ENCODE data around the gene HMOX2.

HMOX2 gene

GRCh38 chr16:4517812-4518680, 41.8 kb downstream of the HMOX2 start:
- no peak overlapping the region for H3K27ac Mint-ChIP-seq

GRCh38 chr16:4519274-4520058, 43.3 kb downstream of the HMOX2 start:
- Mint-ChIP-seq H3K27me3 (ENCODE audit: low read depth) (no peaks in the 10 kb centered on the region), H3K27ac (no peak overlapping the region), H3K9me3 (no peaks in the 10 kb centered on the region), H3K4me3 (no peak overlapping the region), H3K4me1 (ENCODE audit: low read depth) (peaks cover 21% of the 10 kb centered on the region), H3K36me3 (ENCODE audit: low read depth) (no peaks in the 10 kb centered on the region)

More at GRCh38 chr16:4517812-4518680, 41.8 kb downstream of the HMOX2 start:
- Mint-ChIP-seq H3K4me1 (ENCODE audit: low read depth) (peaks cover 23% of the 10 kb centered on the region), H3K27me3 (ENCODE audit: low read depth) (no peaks in the 10 kb centered on the region), H3K4me3 (no peak overlapping the region), H3K9me3 (no peaks in the 10 kb centered on the region), H3K36me3 (ENCODE audit: low read depth) (no peaks in the 10 kb centered on the region)

- H3K4me3 Mint-ChIP-seq: no peak overlapping the region
- peaks cover 7% of the 10 kb centered on the region for H3K4me1 Mint-ChIP-seq (ENCODE audit: low read depth)
- no peak overlapping the region for H3K27ac Mint-ChIP-seq
- H3K27me3 Mint-ChIP-seq (ENCODE audit: low read depth): no peaks in the 10 kb centered on the region
- H3K9me3 Mint-ChIP-seq: no peaks in the 10 kb centered on the region
- H3K36me3 Mint-ChIP-seq (ENCODE audit: low read depth): no peaks in the 10 kb centered on the region
Observed at GRCh38 chr16:4520913-4521312, 44.7 kb downstream of the HMOX2 start.

- no peaks in the 10 kb centered on the region for H3K27me3 Mint-ChIP-seq (ENCODE audit: low read depth)
- H3K4me1 Mint-ChIP-seq (ENCODE audit: low read depth): peaks cover 8% of the 10 kb centered on the region
- no peak overlapping the region for H3K4me3 Mint-ChIP-seq
- H3K36me3 Mint-ChIP-seq (ENCODE audit: low read depth): no peaks in the 10 kb centered on the region
- no peaks in the 10 kb centered on the region for H3K9me3 Mint-ChIP-seq
- H3K27ac Mint-ChIP-seq: no peak overlapping the region
Observed at GRCh38 chr16:4522051-4522581, 45.9 kb downstream of the HMOX2 start.

- no peaks in the 10 kb centered on the region for H3K9me3 Mint-ChIP-seq
- no peaks in the 10 kb centered on the region for H3K27me3 Mint-ChIP-seq (ENCODE audit: low read depth)
- H3K27ac Mint-ChIP-seq: no peak overlapping the region
- H3K4me1 Mint-ChIP-seq (ENCODE audit: low read depth): peaks cover 19% of the 10 kb centered on the region
- H3K36me3 Mint-ChIP-seq (ENCODE audit: low read depth): no peaks in the 10 kb centered on the region
- no peak overlapping the region for H3K4me3 Mint-ChIP-seq
Observed at GRCh38 chr16:4523686-4524085, 47.5 kb downstream of the HMOX2 start.

GRCh38 chr16:4524571-4524970, 48.4 kb downstream of the HMOX2 start:
- peaks cover 3% of the 10 kb centered on the region for H3K36me3 Mint-ChIP-seq (ENCODE audit: low read depth)
- H3K4me3 Mint-ChIP-seq: no peak overlapping the region
- no peak overlapping the region for H3K27ac Mint-ChIP-seq
- no peaks in the 10 kb centered on the region for H3K27me3 Mint-ChIP-seq (ENCODE audit: low read depth)
- H3K4me1 Mint-ChIP-seq (ENCODE audit: low read depth): peaks cover 27% of the 10 kb centered on the region
- H3K9me3 Mint-ChIP-seq: no peaks in the 10 kb centered on the region

- no peak overlapping the region for H3K4me3 Mint-ChIP-seq
- H3K4me1 Mint-ChIP-seq (ENCODE audit: low read depth): peaks cover 30% of the 10 kb centered on the region
- H3K27me3 Mint-ChIP-seq (ENCODE audit: low read depth): no peaks in the 10 kb centered on the region
- H3K36me3 Mint-ChIP-seq (ENCODE audit: low read depth): peaks cover 3% of the 10 kb centered on the region
- H3K27ac Mint-ChIP-seq: no peak overlapping the region
- H3K9me3 Mint-ChIP-seq: no peaks in the 10 kb centered on the region
Observed at GRCh38 chr16:4525069-4525468, 48.9 kb downstream of the HMOX2 start.

- Mint-ChIP-seq H3K4me1 (ENCODE audit: low read depth) (peaks cover 33% of the 10 kb centered on the region), H3K27me3 (ENCODE audit: low read depth) (no peaks in the 10 kb centered on the region)
Observed at GRCh38 chr16:4525634-4526277, 49.6 kb downstream of the HMOX2 start.

GRCh38 chr16:4529085-4530060, 53.2 kb downstream of the HMOX2 start:
- peak overlapping the region; percentile 84 for H3K27ac Mint-ChIP-seq
- peaks cover 31% of the 10 kb centered on the region for H3K4me1 Mint-ChIP-seq (ENCODE audit: low read depth)
- peaks cover 18% of the 10 kb centered on the region for H3K36me3 Mint-ChIP-seq (ENCODE audit: low read depth)
- peak overlapping the region; percentile 64 for H3K4me3 Mint-ChIP-seq
- no peaks in the 10 kb centered on the region for H3K9me3 Mint-ChIP-seq
- no peaks in the 10 kb centered on the region for H3K27me3 Mint-ChIP-seq (ENCODE audit: low read depth)

More at GRCh38 chr16:4525634-4526277, 49.6 kb downstream of the HMOX2 start:
- Mint-ChIP-seq H3K9me3 (no peaks in the 10 kb centered on the region), H3K4me3 (no peak overlapping the region), H3K36me3 (ENCODE audit: low read depth) (peaks cover 3% of the 10 kb centered on the region), H3K27ac (no peak overlapping the region)

- Mint-ChIP-seq H3K4me3 (no peak overlapping the region), H3K36me3 (ENCODE audit: low read depth) (peaks cover 19% of the 10 kb centered on the region), H3K9me3 (no peaks in the 10 kb centered on the region), H3K27ac (no peak overlapping the region), H3K27me3 (ENCODE audit: low read depth) (no peaks in the 10 kb centered on the region), H3K4me1 (ENCODE audit: low read depth) (peaks cover 44% of the 10 kb centered on the region)
Observed at GRCh38 chr16:4531811-4532210, 55.6 kb downstream of the HMOX2 start.

GRCh38 chr16:4532238-4532637, 56.0 kb downstream of the HMOX2 start:
- Mint-ChIP-seq H3K4me3 (no peak overlapping the region), H3K9me3 (no peaks in the 10 kb centered on the region), H3K27me3 (ENCODE audit: low read depth) (peaks cover 3% of the 10 kb centered on the region), H3K4me1 (ENCODE audit: low read depth) (peaks cover 45% of the 10 kb centered on the region), H3K36me3 (ENCODE audit: low read depth) (peaks cover 19% of the 10 kb centered on the region), H3K27ac (no peak overlapping the region)

- Mint-ChIP-seq H3K9me3 (no peaks in the 10 kb centered on the region), H3K27me3 (ENCODE audit: low read depth) (peaks cover 6% of the 10 kb centered on the region), H3K4me3 (no peak overlapping the region), H3K27ac (no peak overlapping the region), H3K4me1 (ENCODE audit: low read depth) (peaks cover 37% of the 10 kb centered on the region), H3K36me3 (ENCODE audit: low read depth) (peaks cover 19% of the 10 kb centered on the region)
Observed at GRCh38 chr16:4533490-4533889, 57.3 kb downstream of the HMOX2 start.

- Mint-ChIP-seq H3K4me1 (ENCODE audit: low read depth) (peaks cover 32% of the 10 kb centered on the region), H3K4me3 (no peak overlapping the region), H3K27ac (peak overlapping the region; percentile 37), H3K9me3 (no peaks in the 10 kb centered on the region), H3K36me3 (ENCODE audit: low read depth) (peaks cover 23% of the 10 kb centered on the region), H3K27me3 (ENCODE audit: low read depth) (peaks cover 6% of the 10 kb centered on the region)
Observed at GRCh38 chr16:4534151-4534790, 58.1 kb downstream of the HMOX2 start.
